GM19025 (cell line): ENCODE data around the gene PTGIS.

Source experiments
- ATAC-seq: cut with Tn5 transposase; IDR thresholded peaks from one replicate; pipeline ENCODE4 v1.9.1; 2021; ENCODE audit warnings: mild to moderate bottlenecking, low read depth, moderate library complexity; ENCODE audit not compliant: unreplicated experiment

Gene PTGIS

GRCh38 chr20:49534255-49534712, 33.7 kb downstream of the PTGIS start:
- no peak for ATAC-seq

GRCh38 chr20:49532285-49532946, 35.5 kb downstream of the PTGIS start:
- ATAC-seq, result no peak

- ATAC-seq, result no peak
These were observed 38.5 kb downstream of the PTGIS start for GRCh38 chr20:49529470-49529869.

- no peak for ATAC-seq
These were observed 41.4 kb downstream of the PTGIS start for GRCh38 chr20:49526568-49526967.

- no peak for ATAC-seq
These were observed 41.9 kb downstream of the PTGIS start for GRCh38 chr20:49526056-49526455.

GRCh38 chr20:49523767-49524360, 44.1 kb downstream of the PTGIS start:
- no peak for ATAC-seq

GRCh38 chr20:49521356-49521755, 46.6 kb downstream of the PTGIS start:
- ATAC-seq, result no peak

- no peak for ATAC-seq
These were observed 48.1 kb downstream of the PTGIS start for GRCh38 chr20:49519777-49520359.

- no peak for ATAC-seq
These were observed 48.7 kb downstream of the PTGIS start for GRCh38 chr20:49519212-49519712.

GRCh38 chr20:49518576-49518975, 49.4 kb downstream of the PTGIS start:
- ATAC-seq, result no peak

- ATAC-seq, result no peak
These were observed 50.2 kb downstream of the PTGIS start for GRCh38 chr20:49517805-49518100.

GRCh38 chr20:49516916-49517804, 50.8 kb downstream of the PTGIS start:
- ATAC-seq, result no peak

GRCh38 chr20:49515586-49515985, 52.4 kb downstream of the PTGIS start:
- no peak for ATAC-seq

GRCh38 chr20:49513517-49513916, 54.4 kb downstream of the PTGIS start:
- no peak for ATAC-seq

- ATAC-seq, result no peak
These were observed 54.9 kb downstream of the PTGIS start for GRCh38 chr20:49513009-49513408.

- no peak for ATAC-seq
These were observed 56.0 kb downstream of the PTGIS start for GRCh38 chr20:49511788-49512525.

- ATAC-seq, result no peak
These were observed 57.3 kb downstream of the PTGIS start for GRCh38 chr20:49510562-49511122.

- no peak for ATAC-seq
These were observed 59.3 kb downstream of the PTGIS start for GRCh38 chr20:49508435-49509199.

- ATAC-seq, result no peak
These were observed 60.0 kb downstream of the PTGIS start for GRCh38 chr20:49507741-49508434.
